Stimulated activated CD4-positive, alpha-beta T cell treated with anti-CD3 and anti-CD28 coated beads, Interleukin-12 subunit alpha, Interleukin-12 subunit beta, amount 100 ng/mL, for 24 hours (primary cell): Measurements from ENCODE around the gene SORBS2.

Source experiments
- DNase-seq, 2 experiments: peaks; one replicate each; pipeline ENCODE4 v3.0.0-alpha.2; 2020; ENCODE audit warnings: low read depth in 2 of 2

SORBS2 gene

GRCh38 chr4:185679523-185679922 is 132.5 kb downstream of the SORBS2 start:
- no peak for DNase-seq

GRCh38 chr4:185677637-185678314 is 134.2 kb downstream of the SORBS2 start:
- no peak for DNase-seq

GRCh38 chr4:185672618-185673017 is 139.4 kb downstream of the SORBS2 start:
- no peak for DNase-seq

GRCh38 chr4:185672151-185672550 is 139.8 kb downstream of the SORBS2 start:
- DNase-seq, result no peak

GRCh38 chr4:185671496-185671895 is 140.5 kb downstream of the SORBS2 start:
- no peak for DNase-seq

GRCh38 chr4:185671066-185671465 is 140.9 kb downstream of the SORBS2 start:
- DNase-seq, result no peak

- no peak for DNase-seq
Observed at GRCh38 chr4:185669288-185669687, 142.7 kb downstream of the SORBS2 start.

- no peak for DNase-seq
Observed at GRCh38 chr4:185666156-185666555, 145.8 kb downstream of the SORBS2 start.

GRCh38 chr4:185665655-185666054 is 146.3 kb downstream of the SORBS2 start:
- DNase-seq, result no peak

GRCh38 chr4:185664481-185664880 is 147.5 kb downstream of the SORBS2 start:
- DNase-seq, result no peak

GRCh38 chr4:185662030-185662778 is 149.8 kb downstream of the SORBS2 start:
- DNase-seq, result no peak

- DNase-seq, result no peak
Observed at GRCh38 chr4:185660340-185660739, 151.7 kb downstream of the SORBS2 start.

- DNase-seq, result no peak
Observed at GRCh38 chr4:185657699-185658098, 154.3 kb downstream of the SORBS2 start.

- DNase-seq, result no peak
Observed at GRCh38 chr4:185657183-185657582, 154.8 kb downstream of the SORBS2 start.

GRCh38 chr4:185656467-185656931 is 155.5 kb downstream of the SORBS2 start:
- DNase-seq, result no peak

GRCh38 chr4:185654965-185655554 is 156.9 kb downstream of the SORBS2 start:
- no peak for DNase-seq

GRCh38 chr4:185654311-185654710 is 157.7 kb downstream of the SORBS2 start:
- no peak for DNase-seq

- DNase-seq, result no peak
Observed at GRCh38 chr4:185651851-185652250, 160.1 kb downstream of the SORBS2 start.

- DNase-seq, result no peak
Observed at GRCh38 chr4:185651137-185651677, 160.8 kb downstream of the SORBS2 start.

- no peak for DNase-seq
Observed at GRCh38 chr4:185648631-185649030, 163.4 kb downstream of the SORBS2 start.

GRCh38 chr4:185645403-185645802 is 166.6 kb downstream of the SORBS2 start:
- DNase-seq, result no peak

GRCh38 chr4:185644408-185644807 is 167.6 kb downstream of the SORBS2 start:
- DNase-seq, result no peak

- no peak for DNase-seq
Observed at GRCh38 chr4:185642907-185643306, 169.1 kb downstream of the SORBS2 start.
